ENCODE data around the gene HMGB2. TPM values are rescaled to one million over a fixed set of nuclear protein-coding genes. Genes with fewer than 3 reads are reported as not detected.

The HMGB2 gene
- polyA plus RNA-seq, 5 donors = 253 to 598 (median 386) TPM

DNA sequence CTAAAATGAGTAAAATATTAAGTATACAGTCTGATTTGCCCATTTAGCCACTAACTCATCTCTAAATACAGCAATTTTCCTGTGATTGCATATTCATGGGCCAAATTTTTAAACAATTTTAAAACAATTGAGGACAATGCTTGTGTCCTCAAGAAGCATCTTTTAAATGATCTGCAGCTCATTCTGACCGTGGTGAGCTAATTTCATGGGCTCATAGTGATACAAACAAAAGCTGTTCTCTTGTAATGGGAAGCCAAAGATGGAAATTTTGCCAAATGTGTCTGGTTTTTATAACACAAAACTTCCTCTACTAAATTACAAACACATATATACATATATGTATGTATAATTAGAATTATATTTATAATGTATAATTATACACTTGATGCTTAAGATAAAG is 39.7 kb downstream of the HMGB2 start:
- no peak for DNase-seq

DNA sequence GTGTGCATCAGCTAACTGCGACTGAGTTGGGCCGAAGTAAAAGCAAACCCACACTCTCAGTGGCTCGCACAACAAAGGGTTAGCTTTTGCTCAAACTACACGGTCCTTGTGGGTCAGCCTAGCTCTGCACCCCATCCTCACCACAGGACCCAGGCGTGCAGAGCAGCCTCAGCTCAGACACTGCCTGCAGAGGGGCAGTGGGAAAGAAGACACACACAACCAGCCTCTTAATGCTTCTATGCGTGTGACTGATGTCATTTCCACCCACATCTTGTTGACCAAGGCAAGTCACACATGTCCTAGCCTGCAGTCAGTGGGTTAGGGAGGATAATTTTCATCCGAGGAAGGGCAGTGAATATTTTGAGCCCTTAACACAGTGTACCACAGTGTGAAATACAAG is 40.5 kb downstream of the HMGB2 start:
- no peak for DNase-seq

DNA sequence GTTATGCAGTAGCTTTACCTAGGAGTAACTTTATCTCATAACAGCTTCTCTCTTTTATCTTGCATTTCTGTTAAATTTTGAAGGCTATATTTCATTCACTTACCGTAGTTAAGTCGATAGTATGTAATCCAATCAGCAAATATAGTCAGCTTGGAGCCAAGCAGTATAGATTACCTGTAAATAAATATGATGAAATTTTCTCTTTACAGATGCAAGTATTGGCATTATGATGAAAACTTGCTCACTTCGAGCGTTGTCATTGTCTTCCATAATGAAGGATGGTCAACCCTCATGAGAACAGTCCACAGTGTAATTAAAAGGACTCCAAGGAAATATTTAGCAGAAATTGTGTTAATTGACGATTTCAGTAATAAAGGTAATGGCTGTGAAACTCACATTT is 42.3 kb downstream of the HMGB2 start:
- no peak for DNase-seq

DNA sequence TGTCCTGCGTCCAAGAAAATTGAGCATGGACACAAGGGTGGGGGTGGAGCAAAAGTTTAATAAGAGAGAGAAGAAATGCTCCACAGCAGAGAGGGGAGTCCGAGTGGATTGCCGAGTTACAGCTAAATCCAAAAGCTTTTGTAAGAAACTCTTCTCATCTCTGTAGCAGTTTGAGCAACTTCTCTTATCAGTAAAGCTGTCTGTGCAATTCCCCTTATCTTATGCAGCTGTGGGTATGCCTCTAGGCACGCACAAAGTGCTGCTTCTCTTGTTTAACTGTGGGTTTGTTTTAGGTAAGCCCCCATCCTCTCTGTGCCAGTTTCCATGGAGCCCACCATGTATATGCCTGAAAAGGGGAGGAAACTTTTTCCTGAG is 44.8 kb downstream of the HMGB2 start:
- no peak for DNase-seq

DNA sequence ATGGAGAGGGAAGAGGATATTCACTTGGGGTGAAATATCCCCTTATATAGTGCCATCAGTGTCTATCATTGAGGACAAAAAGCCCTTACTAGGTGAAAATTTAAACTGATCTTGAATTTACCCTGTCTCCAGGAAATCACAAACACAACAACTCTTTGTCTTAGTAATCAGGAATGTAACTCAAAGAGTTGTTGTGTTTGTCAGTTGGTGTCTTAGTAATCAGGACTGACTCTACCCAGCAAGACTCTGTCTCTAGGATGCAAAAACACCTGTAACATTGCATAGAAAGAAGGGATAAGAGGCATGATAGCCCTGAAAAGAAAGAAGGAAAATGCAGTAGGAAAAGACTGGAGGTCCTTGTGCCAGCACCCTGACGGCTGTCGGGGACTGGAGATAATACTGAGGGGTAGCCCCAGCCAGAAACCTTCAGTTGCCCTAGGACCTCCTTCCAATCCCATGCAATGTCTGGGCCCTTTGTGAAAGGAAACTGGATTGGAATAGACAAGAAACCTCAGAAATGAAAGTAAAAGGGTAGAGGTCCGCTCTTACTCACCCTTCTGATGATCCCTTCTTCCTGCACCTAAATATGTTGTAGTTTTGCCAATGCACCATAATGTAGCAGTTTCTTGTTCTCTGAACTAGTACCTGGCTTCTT is 45.3 kb downstream of the HMGB2 start:
- no peak for DNase-seq

DNA sequence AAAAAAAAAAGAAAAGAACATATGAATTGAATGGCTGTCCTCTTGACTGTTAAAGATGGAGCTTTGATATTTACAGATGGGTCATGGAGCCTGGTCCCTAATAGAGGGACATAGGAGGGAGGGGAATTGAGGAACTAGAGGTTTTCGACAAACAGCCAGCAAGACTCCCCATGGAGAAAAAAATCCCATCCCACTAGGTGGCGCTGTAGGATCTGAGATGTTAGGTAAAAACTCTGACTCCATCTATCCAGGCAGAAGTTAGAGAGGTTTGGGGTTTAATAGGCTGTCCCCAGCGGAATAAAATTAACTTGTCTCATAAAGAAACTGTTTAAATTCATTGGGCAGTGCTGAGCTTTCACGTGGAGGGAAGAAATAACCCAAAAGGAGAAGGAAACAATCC is 45.9 kb downstream of the HMGB2 start:
- no peak for DNase-seq

DNA sequence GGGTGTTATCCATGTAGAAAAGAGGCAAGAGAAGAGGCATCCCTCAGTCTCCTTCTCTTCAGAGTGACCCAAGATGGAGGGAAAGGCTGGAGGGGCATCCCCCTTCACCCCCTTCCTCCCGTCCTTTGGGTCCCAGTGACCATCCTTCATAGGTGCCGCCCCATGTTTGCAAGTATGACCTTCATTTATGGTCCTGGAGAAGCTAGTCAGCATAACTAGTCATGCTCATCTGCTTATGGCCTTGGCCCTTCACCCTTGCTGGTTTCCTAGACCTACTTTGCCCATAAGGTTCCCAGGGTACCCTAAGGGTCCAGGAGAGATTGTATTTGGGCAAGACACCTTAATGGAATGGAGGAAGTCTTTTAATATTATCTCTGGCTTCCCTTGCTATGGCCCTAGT is 46.7 kb downstream of the HMGB2 start:
- DNase-seq = no peak

DNA sequence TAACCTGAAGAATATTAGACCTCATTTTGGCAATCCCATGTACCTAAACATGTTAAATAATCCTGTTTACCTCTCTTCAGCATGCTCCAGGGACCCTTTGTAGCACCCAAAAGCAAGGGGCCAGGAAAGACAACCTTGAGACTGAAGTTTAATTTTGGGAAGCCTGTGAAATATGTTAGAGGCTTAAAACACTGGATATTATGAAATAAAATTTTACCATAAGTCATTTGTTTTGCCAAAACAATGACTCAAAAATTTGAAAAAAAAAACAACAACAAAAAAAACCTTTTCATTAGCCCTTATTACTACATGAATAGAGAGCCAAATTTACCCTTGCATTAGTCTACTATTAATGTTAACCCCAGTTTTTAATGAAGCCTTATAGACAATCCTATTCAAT is 49.7 kb downstream of the HMGB2 start:
- DNase-seq = no peak

DNA sequence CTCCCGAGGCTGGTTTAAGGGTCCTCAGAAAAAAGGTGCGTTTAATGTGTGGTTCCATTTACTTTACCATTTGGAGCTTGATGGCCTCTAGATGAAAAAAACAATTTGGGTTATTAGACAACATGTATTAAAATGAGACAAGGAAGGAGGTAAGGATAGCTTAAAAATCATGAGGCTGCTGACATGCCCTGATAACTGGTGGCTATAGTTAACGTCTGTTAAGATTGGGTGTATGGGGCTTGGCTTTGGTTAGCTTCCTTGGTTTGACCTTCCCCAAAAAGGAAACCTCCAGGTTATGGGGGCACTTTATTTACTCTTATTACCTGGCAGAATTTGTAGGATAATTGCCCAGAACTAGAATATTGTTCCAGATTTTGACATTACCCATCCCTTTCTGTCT is 51.5 kb downstream of the HMGB2 start:
- no peak for DNase-seq

DNA sequence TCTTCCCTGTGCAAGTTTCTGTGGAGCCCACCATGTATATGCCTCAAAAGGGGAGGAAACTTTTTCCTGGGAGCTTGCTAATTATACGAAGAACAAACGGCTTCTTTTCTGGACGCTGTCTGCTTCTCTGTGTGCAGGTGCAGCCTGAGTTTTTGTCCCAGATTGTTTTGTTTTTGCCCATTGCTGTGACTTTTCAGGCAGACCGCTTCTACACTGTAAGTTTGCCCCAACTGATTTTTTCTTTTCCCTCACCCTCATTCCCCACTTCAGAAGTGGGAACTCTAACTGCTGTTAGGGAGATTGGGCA is 51.9 kb downstream of the HMGB2 start:
- DNase-seq = no peak

DNA sequence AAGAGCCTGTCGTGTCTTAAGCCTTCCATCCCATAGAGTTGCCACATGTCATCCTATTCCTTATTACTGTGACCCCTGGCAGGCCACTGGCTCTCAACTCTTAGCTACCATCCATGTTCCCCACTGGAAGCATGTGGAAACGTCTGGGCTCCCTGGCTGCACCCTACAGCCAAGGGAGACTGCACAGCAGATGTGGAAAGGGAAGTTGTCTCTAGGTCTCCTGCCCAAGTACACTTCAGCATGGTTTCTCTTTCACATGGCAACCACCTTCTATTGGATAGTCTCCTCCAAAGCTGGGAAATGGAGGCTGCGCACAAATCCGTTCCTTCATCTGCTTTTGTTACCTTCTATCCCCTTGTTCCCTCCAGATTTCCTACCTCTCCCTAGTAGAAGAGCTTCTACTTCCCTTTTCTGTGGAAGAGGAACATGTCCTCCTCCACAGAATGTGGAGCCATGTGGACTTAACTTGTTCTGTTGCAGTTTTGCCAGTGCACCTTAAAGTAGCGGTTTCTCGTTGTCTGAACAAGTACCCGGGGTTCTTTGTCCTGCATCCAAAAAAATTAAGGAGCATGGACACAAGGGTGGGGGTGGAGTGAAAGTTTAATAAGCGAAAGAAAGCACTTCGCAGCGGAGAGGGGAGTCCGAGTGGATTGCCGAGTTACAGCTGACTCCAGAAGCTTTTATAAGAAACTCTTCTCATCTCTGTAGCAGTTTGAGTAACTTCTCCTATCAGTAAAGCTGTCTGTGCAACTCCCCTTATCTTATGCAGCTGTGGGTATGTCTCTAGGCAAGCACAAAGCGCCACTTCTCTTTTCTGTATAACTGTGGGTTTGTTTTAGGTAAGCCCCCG is 52.5 kb downstream of the HMGB2 start:
- no peak for DNase-seq

Other genes with a start within 250 kb of the HMGB2 start
- gene GALNT7, start 165.5 kb downstream of the HMGB2 start, polyA plus RNA-seq (ENCODE audit: insufficient read depth in 1 of 5, insufficient read length in 5 of 5, low replicate concordance in 1 of 5) = 10 to 100 TPM; 27.8 to 47.1 (median 37.0) TPM
- 10 to 100 TPM; 16.0 to 21.6 (median 19.5) TPM for gene SAP30, start 36.6 kb upstream of the HMGB2 start, polyA plus RNA-seq (ENCODE audit: insufficient read depth in 1 of 5, insufficient read length in 5 of 5, low replicate concordance in 1 of 5)
- under 1 TPM; 0.22 to 0.68 (median 0.55) TPM for gene SCRG1, start 64.8 kb upstream of the HMGB2 start, polyA plus RNA-seq (ENCODE audit: insufficient read depth in 1 of 5, insufficient read length in 5 of 5, low replicate concordance in 1 of 5)
- gene HAND2, start 195.9 kb upstream of the HMGB2 start, polyA plus RNA-seq (ENCODE audit: insufficient read depth in 1 of 5, insufficient read length in 5 of 5, low replicate concordance in 1 of 5) = under 1 TPM; 0.21 to 0.76 (median 0.44) TPM